Measurements from ENCODE around the gene TBC1D9.

GRCh38 chr4:140690093-140690492 lies 66.1 kb downstream of the TBC1D9 start:
- TF ChIP-seq RXRA (IDR thresholded peaks at IDR 0.05; ENCODE audit: borderline replicate concordance, low read depth) (no peak), CTCF (IDR thresholded peaks at IDR 0.05) (no peak), EZH2phosphoT487 (IDR thresholded peaks at IDR 0.05; ENCODE audit: borderline replicate concordance, low read depth) (no peak), NRF1 (IDR thresholded peaks at IDR 0.05; ENCODE audit: low read depth, low read length) (no peak), TCF12 (IDR thresholded peaks at IDR 0.05) (no peak)
- TF ChIP-seq, protein P1, sequence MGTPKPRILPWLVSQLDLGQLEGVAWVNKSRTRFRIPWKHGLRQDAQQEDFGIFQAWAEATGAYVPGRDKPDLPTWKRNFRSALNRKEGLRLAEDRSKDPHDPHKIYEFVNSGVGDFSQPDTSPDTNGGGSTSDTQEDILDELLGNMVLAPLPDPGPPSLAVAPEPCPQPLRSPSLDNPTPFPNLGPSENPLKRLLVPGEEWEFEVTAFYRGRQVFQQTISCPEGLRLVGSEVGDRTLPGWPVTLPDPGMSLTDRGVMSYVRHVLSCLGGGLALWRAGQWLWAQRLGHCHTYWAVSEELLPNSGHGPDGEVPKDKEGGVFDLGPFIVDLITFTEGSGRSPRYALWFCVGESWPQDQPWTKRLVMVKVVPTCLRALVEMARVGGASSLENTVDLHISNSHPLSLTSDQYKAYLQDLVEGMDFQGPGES (IDR thresholded peaks at IDR 0.05; ENCODE audit: low read depth, low read length), result no peak

Measured in SK-N-SH (cell line).